GM23248 (cell line): Measurements from ENCODE around the gene HMOX1. TPM values are rescaled to one million over a fixed set of nuclear protein-coding genes. Genes with fewer than 3 reads are reported as not detected.

Experiments used
- DNase-seq: peaks from one replicate; pipeline ENCODE4 v3.0.0-alpha.2; 2015
- H2AFZ ChIP-seq: fragments of 200-600 bp; sonication (generic); 2 replicates; pipeline ENCODE4 v1.6.1; 2016; ENCODE audit warnings: antibody characterized with exemption
- H3F3A ChIP-seq: fragments of 200-600 bp; sonication (generic); 2 replicates; pipeline ENCODE4 v1.6.1; 2016; ENCODE audit warnings: mild to moderate bottlenecking, antibody characterized with exemption, mixed run types; ENCODE audit not compliant: insufficient read depth
- H3K27ac ChIP-seq: fragments of 200-600 bp; sonication (generic); 2 replicates; pipeline ENCODE4 v1.5.1; 2016; ENCODE audit warnings: mild to moderate bottlenecking
- H3K27me3 ChIP-seq: fragments of 200-600 bp; sonication (generic); replicated peaks from 2 replicates; pipeline ENCODE4 v1.6.1; 2016; ENCODE audit warnings: mild to moderate bottlenecking; ENCODE audit not compliant: insufficient read depth
- H3K36me3 ChIP-seq: fragments of 200-600 bp; sonication (generic); 2 replicates; pipeline ENCODE4 v1.6.1; 2016; ENCODE audit warnings: low read depth, mild to moderate bottlenecking
- H3K4me1 ChIP-seq: fragments of 200-600 bp; sonication (generic); 2 replicates; pipeline ENCODE4 v1.6.1; 2016; ENCODE audit warnings: mild to moderate bottlenecking; ENCODE audit not compliant: insufficient read depth
- H3K4me2 ChIP-seq: fragments of 200-600 bp; sonication (generic); one replicate; pipeline ENCODE4 v1.6.1; 2016; ENCODE audit warnings: mild to moderate bottlenecking; ENCODE audit not compliant: unreplicated experiment
- H3K4me3 ChIP-seq: fragments of 200-600 bp; sonication (generic); 2 replicates; pipeline ENCODE4 v1.5.1; 2016; ENCODE audit warnings: mild to moderate bottlenecking
- H3K79me2 ChIP-seq: fragments of 200-600 bp; sonication (generic); 2 replicates; pipeline ENCODE4 v1.6.1; 2016; ENCODE audit warnings: mild to moderate bottlenecking; ENCODE audit not compliant: insufficient read depth
- H3K9ac ChIP-seq: fragments of 200-600 bp; sonication (generic); 2 replicates; pipeline ENCODE4 v1.6.1; 2016; ENCODE audit warnings: mild to moderate bottlenecking
- H3K9me2 ChIP-seq: fragments of 200-600 bp; sonication (generic); 2 replicates; pipeline ENCODE4 v1.6.1; 2016; ENCODE audit warnings: mixed run types, mild to moderate bottlenecking, moderate library complexity; ENCODE audit not compliant: insufficient read depth
- H3K9me3 ChIP-seq: fragments of 200-600 bp; sonication (generic); one replicate; pipeline ENCODE4 v1.6.1; 2017; ENCODE audit warnings: low read depth
- H4K20me1 ChIP-seq: fragments of 200-600 bp; sonication (generic); 2 replicates; pipeline ENCODE4 v1.6.0; 2016; ENCODE audit not compliant: insufficient read depth
- EZH2 ChIP-seq: fragments of 200-600 bp; sonication (generic); IDR thresholded peaks from 2 replicates; pipeline ENCODE4 v1.6.1; 2018; ENCODE audit warnings: antibody characterized with exemption, mild to moderate bottlenecking; ENCODE audit not compliant: insufficient read depth, poor library complexity, severe bottlenecking
- EZH2phosphoT487 ChIP-seq: fragments of 200-600 bp; sonication (generic); IDR thresholded peaks from 2 replicates; pipeline ENCODE4 v1.6.1; 2018; ENCODE audit warnings: antibody characterized with exemption, moderate library complexity, mild to moderate bottlenecking, low read depth; ENCODE audit not compliant: insufficient read depth
- WGBS, 2 experiments: methylation state at CpG; one replicate each; pipeline ENCODE4 v1.1.6; 2015 to 2017; ENCODE audit warnings: low lambda C conversion rate in 2 of 2, low coverage in 1 of 2; ENCODE audit errors: missing lambda C conversion rate in 2 of 2; 5-methylcytosine and 5-hydroxymethylcytosine counted together
- in situ Hi-C: fragments of 300-500 bp; cut with MboI; formaldehyde crosslinking; loops from 2 replicates; pipeline ENCODE4 v1.15.0; 2020
- polyA plus RNA-seq: library from polyadenylated mRNA; unstranded; fragments of >200 nt; fragmentation: Nextera tagmentation; extraction: Ambion mirVana; gene quantifications from 2 replicates; pipeline ENCODE4 v1.2.1, GENCODE V29; 2016
- total RNA-seq: library from RNA; depleted of rRNA; stranded (reverse); fragments of >200 nt; shearing (Covaris generic); gene quantifications from 2 replicates; pipeline ENCODE4 v1.2.3, GENCODE V29; 2014

HMOX1 gene
- total and polyA plus RNA-seq, 2 experiments from 2014 or later, result 44.3 to 82.9 TPM

DNA sequence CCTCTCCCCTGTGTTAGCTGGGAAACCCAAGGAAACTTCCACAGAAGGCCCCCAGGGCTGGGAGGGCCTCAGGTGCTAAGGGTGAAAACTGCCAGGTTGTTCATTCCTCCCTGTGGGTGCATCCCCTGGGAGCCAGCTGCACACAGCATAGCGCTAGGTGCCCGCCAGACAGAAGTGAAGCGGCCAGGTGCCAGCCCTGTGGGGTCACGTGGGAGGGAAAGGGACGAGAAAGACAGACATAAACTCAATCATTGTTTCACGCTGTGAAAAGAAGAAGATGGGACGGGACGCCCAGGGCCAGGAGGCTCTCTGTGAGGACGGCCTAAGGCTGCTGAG is 31.6 kb upstream of the HMOX1 start:
- H3K9ac ChIP-seq, result no peak overlapping the region; the same call in 1 of the 2 replicates
- H3K4me2 ChIP-seq, result no peak overlapping the region
- H3K4me3 ChIP-seq, result no peak overlapping the region
- DNase-seq, result no peak
- TF ChIP-seq EZH2phosphoT487 (no peak), EZH2 (no peak)
- H3K27ac ChIP-seq, result no peak overlapping the region
- no peak overlapping the region for H2AFZ ChIP-seq
- no peaks in the 10 kb centered on the region; the same call in 1 of the 2 replicates for H3K36me3 ChIP-seq
- H3K9me3 ChIP-seq, result no peaks in the 10 kb centered on the region
- H3K79me2 ChIP-seq, result no peaks in the 10 kb centered on the region
- H4K20me1 ChIP-seq, result no peaks in the 10 kb centered on the region
- H3K4me1 ChIP-seq, result peaks cover 15% of the 10 kb centered on the region
- 40 to 46% methylated on average over 9 of the region's 9 CpGs for WGBS, 2 experiments
- peaks cover 6% of the 10 kb centered on the region; the same call in 1 of the 2 replicates for H3F3A ChIP-seq
- H3K9me2 ChIP-seq, result no peaks in the 10 kb centered on the region
- H3K27me3 ChIP-seq, result no peaks in the 10 kb centered on the region
- in situ Hi-C loops, result no loop called here

DNA sequence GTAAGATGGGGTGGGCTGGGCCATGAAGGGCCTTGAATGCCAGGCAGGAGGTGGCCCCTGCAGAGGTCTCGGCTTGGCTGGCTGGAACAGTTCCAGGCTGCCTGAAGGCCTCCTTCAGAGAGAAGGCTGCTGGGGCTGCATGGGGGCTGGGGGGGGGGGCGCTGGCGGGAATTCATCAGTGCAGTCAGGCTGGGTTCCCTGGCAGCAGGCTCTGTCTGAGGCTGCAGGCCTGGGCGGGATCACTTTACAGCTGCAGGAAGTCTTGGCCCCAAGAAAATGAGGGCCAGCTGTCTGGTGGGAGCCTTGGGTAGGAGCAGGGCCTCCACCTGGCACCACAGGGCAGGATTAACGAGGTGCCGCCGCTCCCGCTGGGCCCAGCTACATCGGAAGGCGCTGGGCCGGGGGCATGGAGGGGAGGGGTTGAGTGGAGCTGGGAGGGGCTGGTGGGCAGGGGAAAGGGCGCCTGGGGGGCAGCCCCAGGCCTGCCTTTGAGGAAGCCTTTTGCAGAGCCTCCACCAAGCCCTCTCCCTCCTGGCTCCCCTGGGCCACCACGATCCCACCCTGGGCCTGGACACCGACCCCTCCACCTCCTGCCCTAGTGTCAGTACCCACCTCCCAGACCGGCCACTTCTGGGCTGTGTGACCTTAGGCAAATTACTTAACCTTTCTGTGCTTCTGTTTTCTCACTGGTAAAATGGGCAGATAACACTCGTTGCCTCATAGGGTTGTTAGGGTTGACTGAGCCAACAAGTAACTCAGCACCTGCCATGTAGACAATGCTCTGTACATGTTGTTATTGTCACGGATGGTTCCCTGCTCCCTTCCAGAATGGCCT is 31.0 kb upstream of the HMOX1 start:
- DNase-seq, result peak; percentile 48
- Histone ChIP-seq H3K9me2 (no peaks in the 10 kb centered on the region), H3K9me3 (no peaks in the 10 kb centered on the region), H3K27ac (peak overlapping the region; percentile 38), H3K4me1 (peaks cover 15% of the 10 kb centered on the region), H3K4me3 (peak overlapping the region; percentile 72), H2AFZ (0 out of 2 replicates have a peak overlapping the region, but pooled peaks have one; percentile 48), H4K20me1 (no peaks in the 10 kb centered on the region), H3K36me3 (no peaks in the 10 kb centered on the region; the same call in 1 of the 2 replicates), H3K4me2 (peak overlapping the region; percentile 76), H3K27me3 (no peaks in the 10 kb centered on the region), H3F3A (peaks cover 6% of the 10 kb centered on the region; the same call in 1 of the 2 replicates), H3K9ac (peak overlapping the region; percentile 88), H3K79me2 (no peaks in the 10 kb centered on the region)
- TF ChIP-seq EZH2, result no peak
- TF ChIP-seq EZH2phosphoT487, result no peak
- in situ Hi-C loops, result loop anchor here (10.0 kb wide), 1 partner anchor 235 kb away; no protein-coding TSS in a partner anchor
- 24 to 32% methylated on average over 7 to 13 of the region's 17 CpGs for WGBS, 2 experiments

DNA sequence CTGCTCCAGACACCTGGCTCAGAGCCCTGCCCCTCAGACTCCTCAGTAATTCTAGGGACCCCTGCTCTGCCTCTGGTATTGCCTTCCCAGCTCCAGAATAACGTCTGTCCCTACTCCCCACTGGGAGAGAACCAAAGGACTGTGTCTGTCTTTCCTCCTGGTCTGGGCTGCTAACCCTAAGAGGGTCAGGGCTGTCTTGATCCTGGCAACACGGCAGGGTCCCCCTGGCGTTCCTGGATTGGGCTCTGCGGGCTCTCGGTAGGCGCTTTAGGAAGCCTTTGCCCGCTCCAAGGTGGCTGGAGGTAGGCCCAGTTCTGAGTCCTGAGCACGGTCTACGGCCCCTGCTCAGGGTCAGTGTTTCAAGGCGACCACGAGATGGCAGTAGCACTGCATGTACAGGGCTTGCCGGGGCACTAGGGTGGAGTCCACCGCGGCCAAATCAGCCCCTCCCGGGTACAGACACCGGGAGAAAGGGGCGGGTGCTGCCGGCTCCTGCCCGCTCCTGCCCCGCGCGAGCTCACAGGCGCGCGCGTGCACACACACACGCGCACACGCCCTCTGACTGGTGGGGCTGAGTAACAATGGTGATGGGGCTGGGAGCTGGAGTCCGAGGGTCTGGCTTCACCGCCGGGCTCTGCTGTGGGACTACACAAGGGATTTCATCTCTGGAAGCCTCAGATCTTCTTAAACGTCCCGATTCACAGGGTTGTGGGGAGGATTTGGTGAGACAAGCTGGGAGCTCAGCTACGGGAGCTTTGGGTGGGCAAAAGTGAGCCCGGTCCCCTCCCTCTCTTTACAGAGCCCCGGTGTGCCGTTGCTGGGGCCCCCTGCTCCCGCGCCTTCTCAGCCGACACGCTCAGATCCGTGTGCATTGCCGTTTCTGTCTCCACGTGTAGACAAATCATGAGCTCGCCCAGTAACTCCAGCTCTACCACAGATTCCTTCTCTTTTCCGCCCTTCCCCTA is 30.1 kb upstream of the HMOX1 start:
- H4K20me1 ChIP-seq, result no peaks in the 10 kb centered on the region
- H3K27me3 ChIP-seq, result no peaks in the 10 kb centered on the region
- H3K27ac ChIP-seq, result peak overlapping the region; percentile 66
- H3K9me3 ChIP-seq, result no peaks in the 10 kb centered on the region
- in situ Hi-C loops, result loop anchor here (10.0 kb wide), 1 partner anchor 234 kb away; no protein-coding TSS in a partner anchor
- peak overlapping the region; percentile 78 for H2AFZ ChIP-seq
- H3K9me2 ChIP-seq, result no peaks in the 10 kb centered on the region
- H3K79me2 ChIP-seq, result no peaks in the 10 kb centered on the region
- peak overlapping the region; percentile 88 for H3K9ac ChIP-seq
- peak overlapping the region; percentile 72 for H3K4me3 ChIP-seq
- WGBS, 2 experiments, result 2 to 3% methylated on average over 33 to 46 of the region's 47 CpGs
- H3K4me2 ChIP-seq, result peak overlapping the region; percentile 95
- peak; percentile 97 for DNase-seq
- H3K4me1 ChIP-seq, result peaks cover 15% of the 10 kb centered on the region
- no peaks in the 10 kb centered on the region for H3K36me3 ChIP-seq
- TF ChIP-seq EZH2phosphoT487 (no peak), EZH2 (no peak)
- peaks cover 12% of the 10 kb centered on the region; the same call in 1 of the 2 replicates for H3F3A ChIP-seq

DNA sequence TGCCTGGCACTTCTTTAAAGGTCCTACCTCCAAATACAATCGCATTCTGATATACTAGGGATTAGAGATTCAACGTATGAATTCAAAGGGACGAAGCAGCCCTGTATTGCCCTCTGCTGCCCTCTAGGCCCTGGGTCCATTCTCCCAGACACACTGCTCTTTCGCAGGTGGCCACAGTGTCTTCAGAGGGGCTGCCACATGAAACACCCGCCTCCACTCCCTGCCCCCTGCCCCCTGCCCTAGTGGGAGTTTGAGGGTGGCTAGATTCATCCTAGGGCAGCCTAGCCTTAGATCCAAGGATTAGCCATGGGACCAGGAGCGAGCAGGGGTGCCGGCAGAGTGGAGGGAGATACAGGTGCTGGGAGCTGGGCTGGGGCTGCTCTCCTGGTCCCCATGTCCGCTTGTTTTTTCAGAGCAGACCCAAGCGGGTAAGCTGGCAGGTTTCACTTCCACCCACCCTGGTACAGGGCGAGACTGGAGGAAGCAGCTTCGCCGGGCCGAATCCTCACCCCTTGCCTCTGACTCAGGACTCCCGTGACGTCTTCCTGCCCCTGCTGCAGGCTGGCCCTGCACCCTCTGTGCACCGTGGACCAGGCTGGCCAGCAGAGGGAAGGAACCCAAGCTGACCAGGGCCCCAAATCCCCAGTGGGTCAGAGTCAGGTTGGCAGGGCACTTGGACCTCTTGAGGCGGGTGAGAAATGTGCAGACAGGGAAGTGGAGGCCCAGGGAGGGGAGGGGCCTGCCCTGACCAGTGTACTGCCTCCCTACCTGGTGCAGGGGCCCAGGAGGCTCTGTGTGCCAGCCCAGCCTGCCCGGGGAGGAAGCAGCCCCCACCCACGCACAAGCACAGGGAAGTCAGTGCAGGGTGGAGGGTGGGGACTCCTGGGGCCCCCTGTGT is 28.4 kb upstream of the HMOX1 start:
- no peaks in the 10 kb centered on the region for H3K36me3 ChIP-seq
- no peaks in the 10 kb centered on the region for H3K79me2 ChIP-seq
- no peak overlapping the region for H3K9ac ChIP-seq
- H3K4me2 ChIP-seq, result no peak overlapping the region
- WGBS, 2 experiments, result 74 to 79% methylated on average over 18 to 19 of the region's 19 CpGs
- no peaks in the 10 kb centered on the region for H3K9me3 ChIP-seq
- peak; percentile 45 for DNase-seq
- H3K4me1 ChIP-seq, result peaks cover 15% of the 10 kb centered on the region
- no peak overlapping the region for H2AFZ ChIP-seq
- in situ Hi-C loops, result loop anchor here (10.0 kb wide), 1 partner anchor 232 kb away; no protein-coding TSS in a partner anchor
- H3K9me2 ChIP-seq, result no peaks in the 10 kb centered on the region
- H3K27me3 ChIP-seq, result no peaks in the 10 kb centered on the region
- no peak overlapping the region for H3K4me3 ChIP-seq
- no peak overlapping the region for H3K27ac ChIP-seq
- TF ChIP-seq EZH2phosphoT487 (no peak), EZH2 (no peak)
- no peaks in the 10 kb centered on the region for H4K20me1 ChIP-seq
- H3F3A ChIP-seq, result peaks cover 15% of the 10 kb centered on the region; the same call in 1 of the 2 replicates
